Activated CD4-positive, alpha-beta T cell treated with anti-CD3 and anti-CD28 coated beads, Interleukin-2, amount 50 U/mL, for 4 hours (primary cell): ENCODE data around the gene RAB11FIP5.
"Not testable (repeated sequence)": the region's sequence is repeated elsewhere in the genome, so short reads cannot be mapped to it uniquely, and the experiment has no call there.

Experiments
- DNase-seq, 2 experiments: peaks; one replicate each; pipeline ENCODE4 v3.0.0-alpha.2; 2020

RAB11FIP5 gene

GRCh38 chr2:73069855-73070642 lies 42.7 kb downstream of the RAB11FIP5 start:
- no peak for DNase-seq

DNA sequence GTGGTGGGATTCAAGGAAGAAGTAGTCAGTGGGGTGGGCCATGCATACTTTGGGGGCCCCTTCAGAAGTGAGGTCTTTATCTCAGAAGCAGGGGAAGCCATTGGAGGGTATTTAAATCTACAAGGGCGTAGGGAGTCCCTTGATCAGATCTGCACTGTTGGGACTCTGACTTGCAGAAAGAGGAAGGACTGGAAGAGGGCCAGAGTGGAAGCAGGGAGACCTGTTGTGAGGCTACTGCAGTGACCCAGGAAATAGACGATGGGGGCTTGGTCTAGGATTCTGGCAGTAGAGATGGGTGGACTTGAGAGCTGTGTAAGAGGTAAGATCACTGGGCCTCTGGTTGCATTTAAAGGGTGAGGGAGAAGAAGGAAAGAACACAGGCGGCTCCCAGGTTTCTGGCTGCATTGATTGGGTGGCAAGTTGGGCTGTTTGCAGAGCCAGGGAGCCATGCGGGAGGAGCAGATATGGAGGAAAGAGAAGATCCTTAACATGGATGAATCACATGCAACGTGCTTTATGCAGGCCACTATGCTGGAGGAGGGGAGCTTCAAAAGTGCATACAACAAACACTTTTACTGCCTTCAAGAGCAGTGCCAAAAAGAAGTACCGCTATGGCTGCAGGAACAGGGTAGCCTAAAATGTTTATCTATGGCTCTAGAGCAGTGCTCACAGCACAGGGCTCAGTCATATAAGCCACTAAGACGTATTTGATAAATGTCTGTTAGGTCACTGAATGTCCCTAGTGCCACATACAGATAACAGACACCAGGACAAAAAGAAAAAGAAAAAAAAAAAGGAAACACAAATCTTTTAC lies 43.5 kb downstream of the RAB11FIP5 start:
- DNase-seq = no peak

DNA sequence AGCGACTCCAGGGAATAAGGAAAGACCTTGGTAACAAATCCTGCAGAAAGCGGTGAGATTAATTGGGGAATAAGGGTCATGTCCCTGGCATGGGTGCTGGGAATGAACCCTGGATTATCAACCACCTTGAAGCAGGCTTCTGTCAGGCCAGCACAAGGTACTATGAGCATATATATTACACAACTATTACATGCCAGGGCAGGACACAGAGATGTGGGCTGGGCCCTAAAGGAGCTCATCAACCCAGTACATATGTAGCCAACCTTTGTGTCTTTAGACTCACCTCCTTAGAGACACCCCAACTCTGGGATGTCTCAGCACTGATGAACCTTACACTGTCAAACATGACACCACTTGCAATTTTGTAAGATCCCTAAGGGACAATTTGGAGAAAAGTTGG lies 44.6 kb downstream of the RAB11FIP5 start:
- no peak for DNase-seq

DNA sequence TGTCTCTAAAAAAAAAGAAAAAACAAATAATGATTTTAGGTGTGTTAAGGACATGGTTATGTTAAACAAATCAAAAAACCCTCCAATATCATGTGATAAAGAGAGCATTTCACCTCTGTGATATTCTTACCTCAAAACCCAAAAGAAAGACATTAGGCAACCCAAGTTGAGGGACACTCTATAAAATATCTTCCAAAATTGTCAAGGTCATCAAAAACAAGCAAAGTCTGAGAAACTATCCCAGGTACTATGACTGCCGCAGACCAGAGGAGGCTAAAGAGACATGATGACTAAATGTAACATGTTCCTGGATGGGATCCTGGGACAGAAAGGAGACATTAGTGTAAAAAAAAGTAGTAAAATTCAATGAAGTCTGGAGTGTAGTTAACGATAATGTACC lies 45.7 kb downstream of the RAB11FIP5 start:
- no peak for DNase-seq

DNA sequence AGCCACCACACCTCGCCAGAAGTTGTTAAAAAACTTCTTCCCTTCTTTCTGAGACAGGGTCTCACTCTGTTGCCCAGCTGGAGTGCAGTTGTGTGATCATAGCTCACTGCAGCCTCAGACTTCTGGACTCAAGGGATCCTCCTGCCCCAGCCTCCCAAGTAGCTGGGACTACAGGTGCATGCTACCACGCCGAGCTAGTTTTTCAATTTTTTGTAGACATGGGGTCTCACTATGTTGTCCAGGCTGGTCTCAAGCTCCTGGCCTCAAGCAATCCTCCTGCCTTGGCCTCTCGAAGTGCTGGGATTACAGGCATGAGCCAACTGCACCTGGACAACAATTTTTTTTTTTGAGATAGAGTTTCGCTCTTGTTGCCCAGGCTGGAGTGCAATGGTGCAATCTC lies 47.7 kb downstream of the RAB11FIP5 start:
- DNase-seq = not testable (repeated sequence)

GRCh38 chr2:73063909-73064875 lies 48.6 kb downstream of the RAB11FIP5 start:
- no peak for DNase-seq

DNA sequence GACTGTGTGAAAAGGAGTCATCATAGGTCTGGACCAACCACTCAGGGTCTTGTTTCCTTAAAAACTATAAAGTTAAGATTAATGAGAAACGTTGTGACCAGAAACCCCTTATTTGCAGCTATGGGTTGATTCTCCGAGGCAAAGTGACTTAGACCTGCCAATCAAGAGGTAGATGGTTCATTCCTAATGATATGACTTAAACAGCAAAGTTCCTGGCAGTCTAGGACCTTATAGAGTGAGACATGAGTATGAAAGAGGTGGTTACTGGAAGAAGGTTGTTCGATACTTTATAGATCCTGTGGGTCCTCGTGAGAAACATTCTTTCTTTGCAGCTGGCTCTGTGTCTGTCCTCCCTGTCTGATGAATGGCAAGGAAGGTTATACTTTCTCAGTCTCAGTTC lies 49.3 kb downstream of the RAB11FIP5 start:
- no peak for DNase-seq

GRCh38 chr2:73059106-73059505 lies 53.6 kb downstream of the RAB11FIP5 start:
- no peak for DNase-seq

- no peak for DNase-seq
Measured at GRCh38 chr2:73054980-73055379, 57.8 kb downstream of the RAB11FIP5 start.

DNA sequence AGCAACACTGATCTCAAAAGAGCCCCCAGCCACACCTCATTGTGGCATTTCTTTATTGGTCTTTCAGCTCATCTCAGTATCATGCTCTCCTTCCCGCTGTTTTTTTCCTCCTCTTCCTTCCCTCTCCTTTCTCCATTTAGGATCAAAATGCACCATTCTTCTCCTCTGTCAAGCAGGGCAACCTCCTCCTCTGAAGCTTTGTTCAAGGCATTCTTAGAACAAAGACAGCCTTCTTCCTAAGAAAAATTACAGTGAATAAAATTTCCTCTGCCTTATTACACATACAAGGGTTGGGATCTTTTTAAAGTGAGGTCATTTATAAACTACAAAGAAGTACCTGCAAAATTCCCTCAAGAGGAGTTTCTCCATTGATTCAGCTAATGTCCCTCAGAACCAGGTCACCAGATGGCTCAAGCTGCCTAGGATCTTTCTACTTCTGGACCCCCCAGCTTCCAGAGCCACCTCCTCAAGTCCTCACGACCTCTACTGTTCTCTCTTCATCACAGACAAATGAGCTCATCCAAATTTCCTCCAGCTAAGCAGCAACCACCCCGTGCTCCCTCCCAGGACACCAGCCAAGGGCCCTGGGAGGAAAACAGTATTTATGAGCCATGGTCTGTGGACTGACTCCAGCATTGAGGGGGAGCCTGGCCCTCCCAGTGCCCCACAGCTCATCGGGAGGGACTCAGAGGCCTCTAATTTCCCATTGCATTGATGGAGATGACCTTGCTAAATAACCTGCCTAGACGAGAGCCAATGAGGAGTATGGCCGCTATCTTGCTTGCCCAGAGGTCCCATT lies 59.2 kb downstream of the RAB11FIP5 start:
- no peak for DNase-seq

DNA sequence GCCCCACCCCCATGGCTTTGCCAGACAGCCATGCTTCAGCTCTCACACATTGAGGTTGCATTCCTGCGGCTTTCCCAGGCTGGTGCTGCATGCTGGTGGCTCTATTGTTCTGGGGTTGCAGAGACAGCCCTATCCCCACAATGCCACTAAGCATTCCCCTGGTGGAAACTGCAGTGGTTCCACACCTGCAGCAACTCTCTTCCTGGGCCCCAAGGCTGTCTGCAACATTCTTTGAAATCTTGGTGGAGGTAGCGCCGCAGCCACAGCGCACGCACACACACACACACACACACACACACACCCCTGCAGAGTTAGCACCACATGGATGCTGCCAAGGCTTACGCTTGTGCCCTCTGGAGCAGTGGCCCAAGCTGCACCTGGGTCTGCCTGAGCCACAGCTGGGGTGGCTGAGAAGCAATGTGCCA lies 62.6 kb downstream of the RAB11FIP5 start:
- DNase-seq = no peak

DNA sequence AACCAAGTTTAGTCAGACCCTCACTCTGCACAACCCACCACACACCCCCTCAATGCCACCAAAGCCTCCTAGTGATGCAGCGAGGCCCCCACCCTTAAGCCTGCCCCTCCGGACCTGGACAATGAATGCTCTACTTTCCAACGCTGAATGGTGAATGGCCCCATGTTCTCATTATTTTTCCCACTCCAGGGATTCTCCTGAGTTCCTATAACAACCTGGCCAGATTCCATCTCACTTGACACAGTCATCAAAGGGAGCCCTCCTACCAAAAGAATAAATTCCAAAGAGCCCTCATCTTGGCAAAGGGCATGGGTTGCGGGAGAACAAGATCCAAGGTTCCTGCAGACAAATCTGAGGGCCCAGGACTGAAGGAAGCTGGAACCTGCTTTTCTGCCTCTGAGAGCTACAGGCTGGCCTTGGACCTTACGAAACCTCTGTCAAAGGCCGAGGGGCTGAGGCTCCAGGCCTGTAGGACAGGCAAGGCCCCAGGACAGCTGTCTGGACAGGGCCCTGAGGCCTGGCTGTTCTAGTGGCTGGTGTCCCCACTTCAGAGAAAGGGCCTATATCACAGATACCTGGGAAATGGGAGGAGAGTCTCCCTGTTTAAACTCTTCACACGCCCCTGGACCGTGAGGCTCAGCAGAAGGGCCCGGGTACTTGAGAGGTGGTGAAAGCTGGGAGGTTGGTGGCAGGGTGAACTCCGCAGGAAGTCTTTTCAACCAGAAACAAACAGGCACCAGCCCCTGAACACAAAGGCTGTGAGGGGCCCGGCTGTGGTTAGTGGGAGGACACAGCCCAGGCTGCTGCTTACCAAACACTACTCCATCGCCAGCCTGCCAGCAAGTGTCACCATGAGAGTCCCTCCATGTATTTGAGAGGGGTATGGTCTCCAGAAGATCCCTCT lies 68.6 kb downstream of the RAB11FIP5 start:
- no peak for DNase-seq

- no peak for DNase-seq
Measured at GRCh38 chr2:73043276-73043675, 69.5 kb downstream of the RAB11FIP5 start.

GRCh38 chr2:73037947-73038585 lies 74.7 kb downstream of the RAB11FIP5 start:
- DNase-seq = no peak

- no peak for DNase-seq
Measured at GRCh38 chr2:73036766-73037165, 76.0 kb downstream of the RAB11FIP5 start.

DNA sequence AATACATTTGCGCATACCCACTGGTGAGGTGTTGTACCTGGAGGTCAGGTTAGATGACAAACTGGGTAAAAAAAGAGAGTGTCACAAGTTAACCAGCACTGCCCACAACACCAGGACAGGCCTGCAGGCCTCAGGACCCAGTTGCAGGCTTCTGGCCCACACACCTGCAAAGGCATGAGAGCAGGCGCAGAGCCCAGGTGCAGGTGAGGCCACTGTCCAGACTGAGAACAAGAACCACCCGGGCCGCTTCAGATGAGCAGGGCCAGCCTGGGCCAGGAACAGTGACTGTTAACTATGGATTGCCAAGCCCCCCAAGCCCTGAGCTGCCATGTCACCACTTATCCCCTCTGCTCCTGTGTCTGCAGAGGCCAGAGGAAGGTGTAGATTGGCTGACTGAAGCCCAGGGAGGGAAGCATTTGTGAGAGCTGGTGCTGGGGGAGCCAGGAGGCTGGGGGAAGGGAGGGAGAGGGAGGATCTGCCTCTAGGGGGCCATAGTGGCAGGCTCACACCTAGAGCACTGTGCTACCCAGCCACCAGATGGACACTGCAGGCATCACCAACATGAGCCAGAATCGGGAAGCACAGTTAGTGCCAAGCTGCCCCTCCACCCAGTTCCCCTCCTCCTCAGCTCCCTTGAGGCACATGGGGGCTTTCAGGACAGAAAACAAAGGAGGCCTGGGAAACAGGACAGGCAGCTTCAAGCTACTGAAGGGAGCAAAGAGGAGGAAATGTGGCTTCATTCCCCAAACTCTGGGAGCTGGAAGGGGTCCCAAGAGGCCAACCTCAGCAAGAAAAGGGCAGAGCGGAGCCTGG lies 76.6 kb downstream of the RAB11FIP5 start:
- no peak for DNase-seq

DNA sequence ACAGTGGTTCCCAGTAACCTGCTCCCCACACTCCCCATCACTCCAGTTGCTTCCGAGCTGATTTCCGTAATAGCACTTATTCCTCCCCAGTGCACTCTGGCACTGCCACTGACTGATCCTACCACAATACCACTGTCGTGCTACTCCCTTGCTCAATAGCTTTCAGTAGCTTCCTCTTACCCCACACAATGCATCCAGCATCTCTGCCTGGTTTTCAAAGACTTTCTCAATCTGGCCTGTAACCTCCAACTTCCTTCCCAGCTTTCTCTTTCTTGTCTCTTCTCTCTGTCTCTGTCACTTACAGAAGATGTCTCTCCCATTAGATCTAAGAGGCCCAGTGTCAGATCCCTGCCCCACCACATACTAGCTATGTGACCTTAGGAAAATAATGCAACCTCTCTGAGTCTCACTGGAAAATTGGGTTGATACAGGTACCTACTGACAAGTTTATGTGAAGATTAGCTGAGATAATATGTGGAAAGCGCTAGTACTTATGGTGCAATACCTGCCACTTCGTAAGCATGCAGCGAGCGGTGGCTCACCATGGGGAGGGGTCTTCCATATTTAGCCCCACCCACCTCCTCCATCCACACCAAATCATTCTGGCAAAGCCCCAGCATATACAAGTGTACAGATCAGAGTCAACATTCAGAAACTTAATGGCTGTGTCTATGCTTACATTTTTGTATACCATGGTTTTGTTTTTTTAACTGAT lies 77.9 kb downstream of the RAB11FIP5 start:
- no peak for DNase-seq

- no peak for DNase-seq
Measured at GRCh38 chr2:73033766-73034381, 78.9 kb downstream of the RAB11FIP5 start.
